H9 (cell line): Measurements from ENCODE around the gene ITGB7. TPM values are rescaled to one million over a fixed set of nuclear protein-coding genes. Genes with fewer than 3 reads are reported as not detected.

Experiments
- DNase-seq: peaks from one replicate; pipeline ENCODE4 v3.0.0-alpha.2; 2017
- H2AFZ ChIP-seq: one replicate; pipeline ENCODE4 v1.6.1; 2013; ENCODE audit warnings: mild to moderate bottlenecking, low read length, control low read depth, moderate library complexity
- H2AK5ac ChIP-seq: 2 replicates; pipeline ENCODE4 v1.6.1; 2013; ENCODE audit warnings: low read length, control low read depth, mixed read lengths; ENCODE audit not compliant: insufficient read length
- H2BK120ac ChIP-seq: one replicate; pipeline ENCODE4 v1.6.1; 2013; ENCODE audit warnings: low read depth, mild to moderate bottlenecking, low read length, control low read depth, inconsistent platforms; ENCODE audit not compliant: poor library complexity, severe bottlenecking
- H2BK12ac ChIP-seq: 2 replicates; pipeline ENCODE4 v1.6.1; 2013; ENCODE audit warnings: low read length, control low read depth, mixed read lengths, low read depth; ENCODE audit not compliant: insufficient read length
- H2BK15ac ChIP-seq: 2 replicates; pipeline ENCODE4 v1.6.1; 2013; ENCODE audit warnings: low read depth, low read length, control low read depth
- H2BK20ac ChIP-seq: one replicate; pipeline ENCODE4 v1.6.1; 2013; ENCODE audit warnings: low read depth, mild to moderate bottlenecking, low read length, control low read depth, inconsistent platforms; ENCODE audit not compliant: poor library complexity, severe bottlenecking
- H2BK5ac ChIP-seq: 2 replicates; pipeline ENCODE4 v1.6.1; 2013; ENCODE audit warnings: low read length, control low read depth, mixed read lengths; ENCODE audit not compliant: insufficient read length
- H3K14ac ChIP-seq: 2 replicates; pipeline ENCODE4 v1.6.1; 2013; ENCODE audit warnings: low read length, control low read depth; ENCODE audit not compliant: insufficient read depth
- H3K18ac ChIP-seq: 2 replicates; pipeline ENCODE4 v1.6.1; 2013; ENCODE audit warnings: low read depth, mild to moderate bottlenecking, mixed read lengths, low read length, control low read depth; ENCODE audit not compliant: insufficient read length
- H3K23ac ChIP-seq: 2 replicates; pipeline ENCODE4 v1.6.1; 2013; ENCODE audit warnings: low read length, control low read depth, mixed read lengths, low read depth; ENCODE audit not compliant: insufficient read length
- H3K23me2 ChIP-seq: 2 replicates; pipeline ENCODE4 v1.6.1; 2013; ENCODE audit warnings: low read depth, mild to moderate bottlenecking, mixed read lengths, low read length, control low read depth; ENCODE audit not compliant: insufficient read length, poor library complexity, severe bottlenecking
- H3K27ac ChIP-seq: 2 replicates; pipeline ENCODE4 v1.5.1; 2013; ENCODE audit warnings: low read length, control low read depth, mixed read lengths, low read depth; ENCODE audit not compliant: insufficient read length
- H3K27me3 ChIP-seq: 2 replicates; pipeline ENCODE4 v1.6.1; 2013; ENCODE audit warnings: low read length, control low read depth, inconsistent platforms; ENCODE audit not compliant: insufficient read depth
- H3K4ac ChIP-seq: 2 replicates; pipeline ENCODE4 v1.6.1; 2013; ENCODE audit warnings: low read depth, mild to moderate bottlenecking, control low read depth, inconsistent platforms, low read length, moderate library complexity
- H3K4me1 ChIP-seq: 2 replicates; pipeline ENCODE4 v1.6.1; 2013; ENCODE audit warnings: low read length, control low read depth, inconsistent platforms; ENCODE audit not compliant: insufficient read depth
- H3K4me2 ChIP-seq: 2 replicates; pipeline ENCODE4 v1.6.1; 2013; ENCODE audit warnings: low read length, control low read depth, mixed read lengths; ENCODE audit not compliant: insufficient read length, insufficient read depth
- H3K56ac ChIP-seq: 2 replicates; pipeline ENCODE4 v1.6.1; 2013; ENCODE audit warnings: low read depth, mild to moderate bottlenecking, mixed read lengths, low read length, control low read depth; ENCODE audit not compliant: insufficient read length
- H3K79me1 ChIP-seq: 2 replicates; pipeline ENCODE4 v1.6.1; 2013; ENCODE audit warnings: low read depth, mild to moderate bottlenecking, moderate library complexity, low read length, control low read depth, inconsistent platforms; ENCODE audit not compliant: insufficient read depth, poor library complexity, severe bottlenecking
- H3K79me2 ChIP-seq: 2 replicates; pipeline ENCODE4 v1.6.1; 2013; ENCODE audit warnings: low read length, control low read depth, inconsistent platforms; ENCODE audit not compliant: insufficient read depth
- H3K9ac ChIP-seq: 2 replicates; pipeline ENCODE4 v1.6.1; 2013; ENCODE audit warnings: low read length, control low read depth, mixed read lengths; ENCODE audit not compliant: insufficient read length; ENCODE audit errors: extremely low read depth
- H3K9me3 ChIP-seq: one replicate; pipeline ENCODE4 v1.6.1; 2013; ENCODE audit warnings: low read depth, low read length, inconsistent platforms; ENCODE audit not compliant: control insufficient read depth
- H3T11ph ChIP-seq: one replicate; pipeline ENCODE4 v1.6.1; 2013; ENCODE audit warnings: mild to moderate bottlenecking, low read length, control low read depth, inconsistent platforms
- H4K20me1 ChIP-seq: one replicate; pipeline ENCODE4 v1.6.1; 2013; ENCODE audit not compliant: control insufficient read depth, insufficient read length, insufficient read depth
- H4K5ac ChIP-seq: 2 replicates; pipeline ENCODE4 v1.6.1; 2013; ENCODE audit warnings: low read depth, mild to moderate bottlenecking, mixed read lengths, low read length, control low read depth; ENCODE audit not compliant: insufficient read length
- H4K8ac ChIP-seq: replicated peaks from 2 replicates; pipeline ENCODE4 v1.6.1; 2013; ENCODE audit warnings: low read length, control low read depth, mixed read lengths, low read depth; ENCODE audit not compliant: insufficient read length
- H4K91ac ChIP-seq: 2 replicates; pipeline ENCODE4 v1.6.1; 2013; ENCODE audit warnings: low read depth, mild to moderate bottlenecking, moderate library complexity, mixed read lengths, low read length, control low read depth; ENCODE audit not compliant: insufficient read length
- H3K27ac Mint-ChIP-seq, 3 experiments: 2 replicates in 2 of 3; 3 replicates in 1 of 3; pipeline ENCODE4 v1.8.0; 2020 to 2021; ENCODE audit warnings: mixed read lengths in 3 of 3, mild to moderate bottlenecking in 1 of 3, moderate library complexity in 1 of 3
- H3K27me3 Mint-ChIP-seq: 2 replicates; pipeline ENCODE4 v1.8.0; 2021; ENCODE audit warnings: low read depth, mild to moderate bottlenecking, moderate library complexity, mixed read lengths
- H3K36me3 Mint-ChIP-seq, 3 experiments: 2 replicates in 2 of 3; 3 replicates in 1 of 3; pipeline ENCODE4 v1.8.0; 2020 to 2021; ENCODE audit warnings: low read depth in 3 of 3, mixed read lengths in 3 of 3; ENCODE audit not compliant: insufficient read depth in 1 of 3
- H3K4me1 Mint-ChIP-seq, 2 experiments: 2 replicates each; pipeline ENCODE4 v1.8.0; 2020; ENCODE audit warnings: mixed read lengths in 2 of 2
- H3K4me3 Mint-ChIP-seq, 2 experiments: 2 replicates in 1 of 2; 3 replicates in 1 of 2; pipeline ENCODE4 v1.8.0; 2020 to 2021; ENCODE audit warnings: mild to moderate bottlenecking in 2 of 2, mixed read lengths in 2 of 2, moderate library complexity in 1 of 2
- H3K9me3 Mint-ChIP-seq, 2 experiments: 2 replicates in 1 of 2; 3 replicates in 1 of 2; pipeline ENCODE4 v1.8.0; 2020; ENCODE audit warnings: mild to moderate bottlenecking in 2 of 2, mixed read lengths in 2 of 2, moderate library complexity in 1 of 2
- CTCF ChIP-seq: fragments of 200-600 bp; sonication (generic); conservative IDR thresholded peaks from 3 replicates; pipeline ENCODE4 v1.8.0; 2021; ENCODE audit warnings: antibody characterized with exemption, mild to moderate bottlenecking
- WGBS: extraction: QIAGEN DNeasy Blood & Tissue Kit; methylation state at CpG from one replicate; pipeline ENCODE4 v1.1.7; 2013; ENCODE audit warnings: missing lambda C conversion rate, low lambda C conversion rate, mixed read lengths; ENCODE audit not compliant: insufficient read length; ENCODE audit errors: extremely low coverage; 5-methylcytosine and 5-hydroxymethylcytosine counted together
- total RNA-seq: library from RNA; stranded (reverse); gene quantifications from 2 replicates; pipeline ENCODE4 v1.2.1, GENCODE V29; 2021

Gene ITGB7
- total RNA-seq, 1 experiment from 2014 or later: 0.39 TPM

GRCh38 chr12:53160673-53161072 is 46.4 kb downstream of the ITGB7 start:
- no peak overlapping the region for H2AFZ ChIP-seq
- H3K23me2 ChIP-seq: no peaks in the 10 kb centered on the region
- H2BK5ac ChIP-seq: no peak overlapping the region
- no CpG with 5 or more reads among the region's 2 CpGs for WGBS
- no peak overlapping the region for H3K4me3 Mint-ChIP-seq
- H3K27me3 ChIP-seq: no peaks in the 10 kb centered on the region
- no peak overlapping the region for H2BK120ac ChIP-seq
- peaks cover 66% of the 10 kb centered on the region for H3K27me3 Mint-ChIP-seq
- H4K91ac ChIP-seq: no peak overlapping the region
- H4K20me1 ChIP-seq: no peaks in the 10 kb centered on the region
- H3K4me1 ChIP-seq: no peaks in the 10 kb centered on the region
- no peaks in the 10 kb centered on the region for H3K36me3 Mint-ChIP-seq
- no peaks in the 10 kb centered on the region for H3K9me3 ChIP-seq
- H3K56ac ChIP-seq: no peak overlapping the region
- no peak overlapping the region for H3K4ac ChIP-seq
- no peak overlapping the region for H3K27ac Mint-ChIP-seq
- DNase-seq: no peak
- H3K9ac ChIP-seq: no peak overlapping the region
- no peak overlapping the region for H3K23ac ChIP-seq
- no peak overlapping the region for H2BK12ac ChIP-seq
- H3K79me2 ChIP-seq: no peaks in the 10 kb centered on the region
- TF ChIP-seq CTCF: no peak
- H3K27ac ChIP-seq: no peak overlapping the region
- H3K4me1 Mint-ChIP-seq: peaks cover 4 to 12% of the 10 kb centered on the region in 2 experiments
- no peak overlapping the region for H3T11ph ChIP-seq
- no peaks in the 10 kb centered on the region for H3K79me1 ChIP-seq
- no peaks in the 10 kb centered on the region for H3K9me3 Mint-ChIP-seq
- no peak overlapping the region for H2BK20ac ChIP-seq
- H3K14ac ChIP-seq: no peak overlapping the region
- H3K4me2 ChIP-seq: no peak overlapping the region
- H2BK15ac ChIP-seq: no peak overlapping the region
- no peak overlapping the region for H4K5ac ChIP-seq
- no peak overlapping the region for H4K8ac ChIP-seq
- H3K18ac ChIP-seq: no peak overlapping the region
- no peak overlapping the region for H2AK5ac ChIP-seq
